ENCODE data around the gene PARVB.

GRCh38 chr22:44136786-44137185, 112.7 kb downstream of the PARVB start:
- no peak for TF ChIP-seq CTCF (IDR thresholded peaks at IDR 0.05)
- TF ChIP-seq POLR2A (IDR thresholded peaks at IDR 0.05), result no peak
